K562 (cell line): ENCODE data around the gene DNMT3A. TPM values are rescaled to one million over a fixed set of nuclear protein-coding genes. Genes with fewer than 3 reads are reported as not detected.

ENCODE experiments used
- ATAC-seq: fragments of 200-7000 bp; cut with Tn5 transposase; 3 replicates; pipeline ENCODE4 v1.9.1; 2020; ENCODE audit warnings: moderate library complexity
- BruUV-seq: library from RNA; stranded (reverse); fragments of 400-500 nt; replicated peaks from 2 replicates; lab custom pipeline; 2021; lab: Mats Ljungman, UMichigan
- CTCF ChIA-PET: fragments of 300-600 bp; formaldehyde crosslinking; extraction: SDS; loops from one replicate; lab custom pipeline; 2021; ENCODE audit warnings: low intra/inter-chr PET ratio; lab: Yijun Ruan, JAX
- POLR2A ChIA-PET: fragments of 300-600, 350-650 bp; sonication (Branson Sonifier 250); formaldehyde crosslinking; extraction: SDS; loops from one replicate; lab custom pipeline; 2021; ENCODE audit warnings: antibody characterized with exemption, inconsistent platforms; lab: Yijun Ruan, JAX
- DNase-seq, 4 experiments: peaks; one replicate each; pipeline versions ENCODE4 v3.0.0 to v3.0.0-alpha.2; 2011 to 2018; ENCODE audit warnings: low spot score in 3 of 4, mixed read lengths in 3 of 4; ENCODE audit errors: extremely low read depth in 1 of 4
- FAIRE-seq: peaks from 2 replicates; lab custom pipeline; 2011; peaks lifted over from hg19 to GRCh38; lab: Jason Lieb, UNC
- H2AFZ ChIP-seq: 2 replicates; pipeline ENCODE4 v1.6.0; 2011; ENCODE audit warnings: low read depth, low read length, control low read depth, inconsistent platforms
- H3K27ac ChIP-seq: fragments of 200-600 bp; 3 replicates; pipeline ENCODE4 v1.8.0; 2011; ENCODE audit warnings: low read depth, mild to moderate bottlenecking, control low read depth, inconsistent platforms, low read length, moderate library complexity, mixed read lengths; ENCODE audit errors: extremely low read depth
- H3K27me3 ChIP-seq, 2 experiments: fragments of 300-600 bp in 1 of 2; 2 replicates in 1 of 2; 3 replicates in 1 of 2; pipeline versions ENCODE4 v1.6.0 to v1.8.0; 2011; ENCODE audit warnings: inconsistent platforms in 2 of 2, low read length in 2 of 2, mild to moderate bottlenecking in 1 of 2, mixed read lengths in 1 of 2, moderate library complexity in 1 of 2; ENCODE audit not compliant: control insufficient read depth in 2 of 2, insufficient read depth in 2 of 2
- H3K36me3 ChIP-seq: fragments of 300-600 bp; 3 replicates; pipeline ENCODE4 v1.8.0; 2011; ENCODE audit warnings: mild to moderate bottlenecking, low read length, inconsistent platforms; ENCODE audit not compliant: control insufficient read depth, insufficient read depth
- H3K4me1 ChIP-seq, 2 experiments: fragments of 200-600 bp in 1 of 2; replicated peaks in 1 of 2; 2 replicates in 1 of 2; 3 replicates in 1 of 2; pipeline versions ENCODE4 v1.5.1 to v1.8.0; 2011; ENCODE audit warnings: inconsistent platforms in 2 of 2, low read length in 2 of 2, mild to moderate bottlenecking in 1 of 2, mixed read lengths in 1 of 2, moderate library complexity in 1 of 2; ENCODE audit not compliant: control insufficient read depth in 2 of 2, insufficient read depth in 2 of 2
- H3K4me2 ChIP-seq: 2 replicates; pipeline ENCODE4 v1.6.1; 2011; ENCODE audit warnings: low read length, control low read depth, inconsistent platforms, mixed read lengths; ENCODE audit not compliant: insufficient read depth
- H3K4me3 ChIP-seq: fragments of 200-600 bp; sonication (generic), shearing (Covaris generic); 2 replicates; pipeline ENCODE4 v1.5.1; 2016; ENCODE audit warnings: control low read depth, inconsistent platforms
- H3K79me2 ChIP-seq: fragments of 200-600 bp; 3 replicates; pipeline ENCODE4 v1.8.0; 2011; ENCODE audit warnings: low read length, inconsistent platforms; ENCODE audit not compliant: control insufficient read depth, insufficient read depth
- H3K9ac ChIP-seq, 2 experiments: 2 replicates each; pipeline versions ENCODE4 v1.6.0 to v1.6.1; 2011; ENCODE audit warnings: low read depth in 2 of 2, low read length in 2 of 2, control low read depth in 1 of 2, inconsistent platforms in 1 of 2, mild to moderate bottlenecking in 1 of 2, mixed read lengths in 1 of 2; ENCODE audit not compliant: insufficient read depth in 1 of 2
- H3K9me1 ChIP-seq: one replicate; pipeline ENCODE4 v1.6.0; 2011; ENCODE audit warnings: inconsistent platforms, mild to moderate bottlenecking, low read length, moderate library complexity; ENCODE audit not compliant: control insufficient read depth, insufficient read depth
- H3K9me3 ChIP-seq: replicated peaks from 2 replicates; pipeline ENCODE4 v1.5.1; 2011; ENCODE audit warnings: low read depth, low read length, inconsistent platforms; ENCODE audit not compliant: control insufficient read depth, insufficient read depth
- H4K20me1 ChIP-seq: replicated peaks from 2 replicates; pipeline ENCODE4 v1.6.1; 2011; ENCODE audit warnings: low read length, inconsistent platforms, mixed read lengths; ENCODE audit not compliant: control insufficient read depth, insufficient read depth
- ELF4 ChIP-seq: fragments of 450-650 bp; formaldehyde crosslinking; IDR thresholded peaks from 2 replicates; pipeline ENCODE4 v1.4.0; 2022; ENCODE audit warnings: missing genetic modification characterization
- NELFE ChIP-seq: IDR thresholded peaks from 2 replicates; pipeline ENCODE4 v1.6.1; 2011; ENCODE audit warnings: mild to moderate bottlenecking; ENCODE audit not compliant: insufficient read depth, insufficient read length
- PHB2 ChIP-seq: fragments of 450-650 bp; IDR thresholded peaks from 2 replicates; pipeline ENCODE4 v1.6.1; 2017; ENCODE audit warnings: low read depth
- PHF20 ChIP-seq: fragments of 450-650 bp; IDR thresholded peaks from 2 replicates; pipeline ENCODE4 v1.6.1; 2018; ENCODE audit not compliant: partially characterized antibody
- POLR2B ChIP-seq: fragments of 450-650 bp; IDR thresholded peaks from 2 replicates; pipeline ENCODE4 v1.6.1; 2018; ENCODE audit warnings: low read depth; ENCODE audit not compliant: partially characterized antibody
- SMARCC2 ChIP-seq: fragments of 450-650 bp; IDR thresholded peaks from 2 replicates; pipeline ENCODE4 v1.6.1; 2017; ENCODE audit warnings: antibody characterized with exemption, moderate library complexity, mild to moderate bottlenecking, low read depth
- SUPT5H ChIP-seq: fragments of 450-650 bp; IDR thresholded peaks from 2 replicates; pipeline ENCODE4 v1.6.1; 2016
- TAL1 ChIP-seq: fragments of 450-650 bp; IDR thresholded peaks from 2 replicates; pipeline ENCODE4 v1.6.1; 2016; ENCODE audit warnings: mild to moderate bottlenecking
- TSHZ1 ChIP-seq: fragments of 250-450 bp; sonication (Bioruptor Pico); IDR thresholded peaks from 2 replicates; pipeline ENCODE4 v1.4.0; 2020; ENCODE audit warnings: mild to moderate bottlenecking, moderate library complexity
- WGBS: fragments of 100-300 bp; shearing (Covaris generic); methylation state at CpG from one replicate; pipeline ENCODE4 v1.1.6; 2016; ENCODE audit warnings: low coverage, mixed read lengths; ENCODE audit not compliant: insufficient coverage; ENCODE audit errors: missing lambda C conversion rate; 5-methylcytosine and 5-hydroxymethylcytosine counted together
- in situ Hi-C: fragments of 300-500 bp; cut with MboI; formaldehyde crosslinking; loops from 4 replicates; pipeline ENCODE4 v1.15.0; 2018; ENCODE audit warnings: inconsistent platforms, mixed read lengths
- intact Hi-C: fragments of 100-400 bp; cut with micrococcal nuclease; formaldehyde crosslinking; loops from 2 replicates; pipeline ENCODE4 v1.14.2; 2022
- polyA plus RNA-seq, 8 experiments: library from polyadenylated mRNA; depleted of rRNA in 4 of 8; stranded (reverse) in 5 of 8; unstranded in 3 of 8; fragments of >200 nt; fragmentation: Nextera tagmentation in 2 of 8; fragmentation: Illumina TruSeq in 1 of 8; extraction: Ambion mirVana in 2 of 8; extraction: Trizol in 1 of 8; gene quantifications; 2 replicates each; pipeline versions ENCODE4 v1.2.1 to v1.2.3, GENCODE V29; 2011 to 2014; ENCODE audit warnings: inconsistent platforms in 1 of 8, missing spikeins in 1 of 8
- total RNA-seq, 7 experiments: library from RNA; depleted of rRNA in 6 of 7; stranded (reverse); fragments of >200 nt in 6 of 7; fragmentation: Illumina TruSeq in 2 of 7; extraction: Trizol in 2 of 7; gene quantifications; 2 replicates each; pipeline versions ENCODE4 v1.2.1 to v1.2.3, GENCODE V29; 2011 to 2021; ENCODE audit warnings: low replicate concordance in 1 of 7

The DNMT3A gene
- total and polyA plus RNA-seq, 9 of the 15 experiments (the other 6 are each of a cell fraction or from before 2014, with no cell fraction given) = 3.0 to 16.0 (median 6.1) TPM

- ATAC-seq (no peak), DNase-seq (no peak), FAIRE-seq (no peak)
- no peaks in the 10 kb centered on the region for H3K9me3 ChIP-seq
- no peak overlapping the region for H3K9ac ChIP-seq
- no peaks in the 10 kb centered on the region for H3K36me3 ChIP-seq
- POLR2A ChIA-PET = interaction anchor here (0.7 to 3.0 kb wide), 3 partner anchors 11 to 75 kb away, joined by 3 to 13 read pairs (median 3); no protein-coding TSS in a partner anchor
- WGBS = under 1% methylated on average over 16 of the region's 19 CpGs
- CTCF ChIA-PET = no interaction called here
- H3K27me3 ChIP-seq = peaks cover 36 to 56% of the 10 kb centered on the region in 2 experiments
- no peak overlapping the region for H2AFZ ChIP-seq
- no peak overlapping the region for H3K27ac ChIP-seq
- H3K9me1 ChIP-seq = no peaks in the 10 kb centered on the region
- no peaks in the 10 kb centered on the region for H3K79me2 ChIP-seq
- no peaks in the 10 kb centered on the region for H3K4me1 ChIP-seq
- H3K4me2 ChIP-seq = no peak overlapping the region
- TF ChIP-seq SUPT5H (no peak), SMARCC2 (no peak)
- H3K4me3 ChIP-seq = no peak overlapping the region
- in situ Hi-C loops = no loop called here
- BruUV-seq = no TSS peak
- H4K20me1 ChIP-seq = no peaks in the 10 kb centered on the region; the same call in 1 of the 2 replicates
- intact Hi-C loops = no loop called here
Observed at GRCh38 chr2:25386971-25387875, 45.5 kb upstream of the DNMT3A start.

- 2% methylated on average over 8 of the region's 8 CpGs for WGBS
Observed at GRCh38 chr2:25385910-25386309, 44.2 kb upstream of the DNMT3A start.

More at GRCh38 chr2:25385910-25386309, 44.2 kb upstream of the DNMT3A start:
- H4K20me1 ChIP-seq = no peaks in the 10 kb centered on the region; the same call in none of the 2 replicates
- ChIA-PET POLR2A (interaction anchor here (0.6 to 3.0 kb wide), 3 partner anchors 9 to 86 kb away, joined by 3 to 13 read pairs (median 3); no protein-coding TSS in a partner anchor), CTCF (no interaction called here)
- H3K4me1 ChIP-seq = no peaks in the 10 kb centered on the region
- no peak for DNase-seq
- TF ChIP-seq PHB2 (no peak), POLR2B (no peak), PHF20 (no peak), TAL1 (no peak), NELFE (no peak), ELF4 (CRISPR knock-in tag) (no peak), TSHZ1 (CRISPR knock-in tag) (no peak)
- in situ Hi-C loops (no loop called here), intact Hi-C loops (no loop called here)
- FAIRE-seq = no peak
- no peak overlapping the region for H2AFZ ChIP-seq
- H3K79me2 ChIP-seq = no peaks in the 10 kb centered on the region
- H3K9me1 ChIP-seq = no peaks in the 10 kb centered on the region
- no peak overlapping the region for H3K9ac ChIP-seq
- no peaks in the 10 kb centered on the region for H3K36me3 ChIP-seq
- H3K9me3 ChIP-seq = no peaks in the 10 kb centered on the region
- peaks cover 42 to 65% of the 10 kb centered on the region in 2 experiments for H3K27me3 ChIP-seq
- no peak overlapping the region for H3K4me3 ChIP-seq
- no peak overlapping the region for H3K27ac ChIP-seq
- no peak overlapping the region for H3K4me2 ChIP-seq
- no peak for ATAC-seq
- no TSS peak for BruUV-seq
